NCI-H82 (cell line): ENCODE data around the gene CIT.

Experiments used
- DNase-seq: peaks from one replicate; lab custom pipeline; 2025; lab: John Stamatoyannopoulos, UW

The CIT gene

GRCh38 chr12:119850330-119850729 is 26.8 kb downstream of the CIT start:
- DNase-seq = no peak

- DNase-seq = no peak
These were observed 34.0 kb downstream of the CIT start for GRCh38 chr12:119843100-119843499.

DNA sequence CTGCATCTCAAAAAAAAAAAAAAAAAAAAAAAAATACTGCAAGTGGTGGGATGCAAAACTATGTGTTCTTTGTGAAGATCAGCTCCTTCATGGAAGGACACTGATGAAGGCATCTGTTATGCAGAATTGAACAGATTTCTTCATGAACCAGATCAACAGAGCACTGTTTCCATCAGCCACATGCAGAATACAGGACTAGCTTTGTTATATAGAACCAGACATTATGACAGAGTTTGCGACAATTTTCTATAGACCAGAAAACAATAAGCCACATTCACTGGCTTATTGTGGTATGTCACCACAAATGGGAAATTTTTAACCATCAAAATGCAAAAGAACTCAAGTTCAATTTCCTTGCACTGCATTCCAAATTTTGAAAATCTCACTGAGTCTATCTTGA is 34.7 kb downstream of the CIT start:
- no peak for DNase-seq

- no peak for DNase-seq
These were observed 35.5 kb downstream of the CIT start for GRCh38 chr12:119841433-119842210.

DNA sequence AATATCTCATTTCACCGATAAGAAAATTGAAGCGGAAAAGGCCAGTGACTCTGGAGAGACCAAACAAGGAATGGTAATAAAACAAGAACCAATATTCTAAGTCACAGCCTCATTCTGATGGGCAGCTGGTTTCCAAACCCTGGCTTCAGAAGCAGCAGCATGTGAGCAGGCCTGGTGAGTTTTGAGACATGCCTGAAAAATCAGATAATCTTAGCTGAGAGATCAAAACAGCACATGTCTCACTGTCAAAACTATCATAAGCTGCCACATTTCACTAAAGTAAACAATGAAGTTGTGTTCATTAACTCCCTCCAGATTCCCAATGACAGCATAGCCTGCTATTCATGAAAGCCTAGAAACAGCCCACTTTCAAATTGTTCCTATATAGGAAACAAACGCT is 36.5 kb downstream of the CIT start:
- no peak for DNase-seq

GRCh38 chr12:119840168-119840567 is 37.0 kb downstream of the CIT start:
- no peak for DNase-seq

- no peak for DNase-seq
These were observed 38.1 kb downstream of the CIT start for GRCh38 chr12:119838826-119839600.

GRCh38 chr12:119836781-119837180 is 40.3 kb downstream of the CIT start:
- DNase-seq = no peak

- DNase-seq = peak; percentile 63
These were observed 42.1 kb downstream of the CIT start for GRCh38 chr12:119835068-119835467.

GRCh38 chr12:119829439-119829838 is 47.7 kb downstream of the CIT start:
- DNase-seq = no peak

- no peak for DNase-seq
These were observed 48.8 kb downstream of the CIT start for GRCh38 chr12:119828300-119828699.

- DNase-seq = no peak
These were observed 49.4 kb downstream of the CIT start for GRCh38 chr12:119827760-119828159.

DNA sequence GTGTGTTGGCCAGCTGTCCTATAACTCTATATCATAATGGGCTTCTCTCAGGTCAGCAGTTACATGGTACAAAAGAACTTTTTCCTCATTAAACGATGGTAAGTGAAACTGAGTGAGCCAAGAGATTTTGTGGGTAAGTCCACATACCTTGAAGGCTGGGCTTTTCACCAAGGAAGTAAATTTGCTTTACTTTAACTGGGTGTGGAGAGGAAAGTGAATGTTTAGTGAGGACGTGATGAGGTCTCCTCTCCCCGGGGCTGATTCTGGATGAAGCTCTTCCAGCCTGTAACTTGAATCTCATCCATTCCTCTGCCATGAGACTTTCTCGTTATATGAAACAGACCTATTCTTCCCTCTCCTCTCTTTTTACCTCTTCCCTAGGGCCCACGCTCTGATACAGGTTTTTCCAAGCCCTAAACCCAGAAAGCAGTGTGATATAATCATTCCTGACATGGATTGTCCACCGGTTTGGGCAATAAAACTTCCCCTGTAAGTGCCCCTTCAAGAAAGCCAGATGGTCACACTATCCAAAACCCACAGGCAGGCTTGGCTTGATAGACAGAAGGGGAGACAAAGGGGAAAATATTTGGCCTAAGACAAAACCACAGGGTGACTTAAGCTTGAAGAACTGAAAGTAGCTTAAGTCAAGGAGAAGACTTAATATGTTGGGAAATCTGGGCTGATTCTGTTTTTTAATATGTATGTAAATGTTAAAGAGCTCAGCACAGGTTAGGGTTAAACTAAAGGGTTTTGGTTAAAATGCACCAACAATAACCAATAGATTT is 50.3 kb downstream of the CIT start:
- DNase-seq = no peak

DNA sequence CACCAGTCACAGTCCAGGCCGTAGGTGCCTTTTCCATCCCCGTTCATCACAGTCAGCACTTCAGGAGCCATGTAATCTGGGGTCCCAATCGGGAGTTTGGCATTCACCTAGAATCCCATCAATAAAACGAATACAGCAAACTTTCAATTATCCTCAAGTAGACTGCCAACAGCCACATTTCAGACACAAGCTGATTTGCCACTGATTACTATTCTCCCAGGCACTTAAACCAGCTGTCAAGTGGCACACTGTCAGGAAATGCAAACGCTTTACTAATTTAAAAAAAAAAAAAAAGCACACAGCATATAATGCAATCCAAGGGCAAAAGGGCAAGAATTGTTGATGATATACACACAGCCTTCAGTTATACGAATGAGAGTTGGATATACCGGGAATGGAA is 51.9 kb downstream of the CIT start:
- DNase-seq = no peak

DNA sequence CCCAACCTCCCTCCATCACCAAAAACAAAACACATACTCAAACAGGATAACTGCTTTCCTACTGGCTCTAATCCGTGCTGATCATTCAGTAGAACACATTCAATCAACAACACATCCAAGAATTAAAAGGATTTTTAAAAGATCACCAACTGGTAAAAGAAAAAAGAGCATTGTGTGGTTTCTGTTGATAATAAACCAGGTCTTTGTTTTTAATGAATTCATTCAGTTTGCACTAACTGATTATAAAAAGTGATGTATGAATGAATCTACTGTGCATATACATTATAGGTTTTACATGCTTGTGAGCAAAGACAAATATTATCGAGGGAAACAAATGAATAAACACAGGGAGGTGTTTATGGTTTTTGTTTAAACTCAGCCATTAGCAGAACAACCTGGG is 55.1 kb downstream of the CIT start:
- no peak for DNase-seq

- DNase-seq = no peak
These were observed 57.8 kb downstream of the CIT start for GRCh38 chr12:119819322-119819721.

DNA sequence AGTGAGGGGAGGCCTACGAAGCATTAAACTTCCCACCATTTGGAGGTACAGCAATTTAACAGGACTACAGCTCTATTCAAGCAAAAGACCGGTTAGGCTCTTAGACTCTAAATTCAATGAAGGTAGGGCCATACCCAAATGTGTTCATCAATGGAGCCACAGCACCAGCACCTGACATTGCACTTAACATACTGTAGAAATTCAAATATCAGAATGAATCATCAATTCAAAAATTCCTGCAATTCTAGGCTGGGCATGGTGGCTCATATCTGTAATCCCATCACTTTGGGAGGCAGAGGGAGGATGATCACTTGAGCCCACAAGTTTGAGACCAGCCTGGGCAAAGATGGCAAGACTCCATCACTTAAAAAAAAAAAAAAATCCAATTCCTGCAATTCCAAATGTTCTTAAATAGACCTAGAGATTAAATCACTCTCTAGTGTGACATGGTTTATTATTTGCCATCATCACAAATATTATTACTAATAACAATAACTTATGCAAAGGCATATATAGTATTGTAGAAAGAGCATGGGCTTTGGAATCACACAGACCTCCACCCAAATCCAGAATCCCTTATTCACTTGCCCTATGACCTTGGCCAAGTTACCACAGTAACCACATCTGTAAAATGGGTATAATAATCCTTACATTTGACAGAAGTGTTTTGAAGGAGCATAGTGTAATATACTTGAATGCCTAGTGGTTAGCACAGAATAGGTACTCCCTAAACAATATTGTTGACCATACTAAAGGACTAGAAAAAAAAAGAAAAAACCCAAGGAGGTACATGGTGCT is 59.4 kb downstream of the CIT start:
- no peak for DNase-seq

GRCh38 chr12:119809023-119809422 is 68.1 kb downstream of the CIT start:
- DNase-seq = no peak

DNA sequence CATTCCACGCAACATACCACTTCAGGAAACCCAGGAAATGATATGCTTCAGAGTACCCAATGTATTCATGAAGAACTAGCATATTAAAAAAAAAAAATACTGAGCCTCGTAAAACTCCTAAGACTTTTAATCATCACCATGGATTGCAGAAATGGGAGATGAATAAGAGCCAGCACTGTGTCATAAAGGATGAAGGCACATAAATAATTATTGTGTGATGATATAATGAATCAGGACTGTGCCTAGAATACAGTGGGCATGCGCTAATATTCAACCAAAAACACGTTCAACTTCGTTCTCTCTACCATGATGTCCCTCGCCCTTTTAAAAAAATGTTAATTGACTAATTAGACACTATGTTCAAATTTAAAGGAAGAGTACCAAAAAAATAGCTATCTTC is 68.7 kb downstream of the CIT start:
- DNase-seq = no peak

GRCh38 chr12:119807380-119807779 is 69.7 kb downstream of the CIT start:
- no peak for DNase-seq

DNA sequence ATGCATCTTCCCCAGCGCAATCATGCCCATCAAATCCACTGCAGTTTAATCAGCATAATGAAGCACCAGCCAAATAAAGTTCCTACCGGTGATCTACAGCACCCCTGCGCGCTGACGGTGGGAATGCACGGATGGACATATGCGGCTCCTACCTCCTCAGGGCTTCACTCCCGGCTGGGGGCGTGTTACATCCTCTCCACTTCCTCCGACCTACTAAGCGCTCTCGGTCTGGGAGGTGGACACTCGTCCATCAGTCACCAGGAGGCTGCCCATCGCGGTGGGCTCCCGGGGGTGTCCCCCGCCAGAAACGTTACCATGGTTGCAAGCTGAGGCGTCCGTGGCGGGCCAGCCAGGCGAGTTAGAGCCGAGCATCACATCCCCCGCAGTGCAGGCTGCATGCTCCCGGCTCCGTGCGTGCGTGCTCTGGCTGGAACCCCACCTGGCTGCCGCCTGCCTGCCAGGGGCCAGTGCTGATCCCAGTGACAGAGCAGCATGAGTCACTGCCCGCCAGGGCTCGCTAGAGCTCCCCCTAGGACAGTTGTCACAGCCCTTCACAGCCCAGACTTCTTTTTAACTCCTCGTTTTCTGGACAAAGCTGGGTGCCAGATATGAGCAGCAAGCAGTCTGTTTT is 73.0 kb downstream of the CIT start:
- peak; percentile 68 for DNase-seq
